Measurements from ENCODE around the gene C2CD2. TPM values are rescaled to one million over a fixed set of nuclear protein-coding genes. Genes with fewer than 3 reads are reported as not detected.

C2CD2 gene
- total RNA-seq, 1 donor from 2014 or later: 18.1 TPM

DNA sequence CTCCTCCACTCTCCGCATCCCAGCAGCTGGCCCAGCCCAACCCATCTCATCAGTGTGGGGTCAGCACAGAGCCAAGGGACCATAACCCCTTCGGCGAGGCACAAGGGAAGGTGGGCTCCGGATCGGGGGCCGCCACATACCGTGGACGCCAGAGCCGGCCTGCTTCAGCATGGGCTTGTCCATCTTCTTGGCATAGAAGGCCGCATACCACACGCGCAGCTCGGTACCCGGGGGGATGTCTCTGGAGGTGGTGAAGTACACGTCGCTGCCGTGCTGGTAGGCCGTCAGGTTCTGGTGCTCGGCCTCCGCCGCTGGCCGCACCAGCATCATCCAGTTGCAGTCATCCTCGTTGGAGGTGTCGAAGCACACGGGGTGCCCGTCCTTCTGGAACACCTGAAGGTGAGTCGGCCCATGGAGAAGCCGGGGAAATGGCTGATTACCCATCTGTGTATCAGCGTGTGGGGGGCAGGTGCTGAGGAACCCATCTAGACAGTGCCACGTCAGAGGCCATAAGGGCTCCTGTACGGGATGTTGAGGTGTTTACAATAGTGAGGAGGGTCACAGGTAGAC, 99.3 kb downstream of the C2CD2 start:
- H3K27ac Mint-ChIP-seq (ENCODE audit: unreplicated experiment): no peak overlapping the region
- H3K4me3 Mint-ChIP-seq (ENCODE audit: unreplicated experiment): no peak overlapping the region
- TF ChIP-seq, protein P1, sequence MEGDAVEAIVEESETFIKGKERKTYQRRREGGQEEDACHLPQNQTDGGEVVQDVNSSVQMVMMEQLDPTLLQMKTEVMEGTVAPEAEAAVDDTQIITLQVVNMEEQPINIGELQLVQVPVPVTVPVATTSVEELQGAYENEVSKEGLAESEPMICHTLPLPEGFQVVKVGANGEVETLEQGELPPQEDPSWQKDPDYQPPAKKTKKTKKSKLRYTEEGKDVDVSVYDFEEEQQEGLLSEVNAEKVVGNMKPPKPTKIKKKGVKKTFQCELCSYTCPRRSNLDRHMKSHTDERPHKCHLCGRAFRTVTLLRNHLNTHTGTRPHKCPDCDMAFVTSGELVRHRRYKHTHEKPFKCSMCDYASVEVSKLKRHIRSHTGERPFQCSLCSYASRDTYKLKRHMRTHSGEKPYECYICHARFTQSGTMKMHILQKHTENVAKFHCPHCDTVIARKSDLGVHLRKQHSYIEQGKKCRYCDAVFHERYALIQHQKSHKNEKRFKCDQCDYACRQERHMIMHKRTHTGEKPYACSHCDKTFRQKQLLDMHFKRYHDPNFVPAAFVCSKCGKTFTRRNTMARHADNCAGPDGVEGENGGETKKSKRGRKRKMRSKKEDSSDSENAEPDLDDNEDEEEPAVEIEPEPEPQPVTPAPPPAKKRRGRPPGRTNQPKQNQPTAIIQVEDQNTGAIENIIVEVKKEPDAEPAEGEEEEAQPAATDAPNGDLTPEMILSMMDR (IDR thresholded peaks at IDR 0.05): no peak
- H3K9me3 Mint-ChIP-seq (ENCODE audit: low read depth): no peaks in the 10 kb centered on the region
- H3K27me3 Mint-ChIP-seq (ENCODE audit: low read depth): no peaks in the 10 kb centered on the region
- peak; percentile 48 for DNase-seq (ENCODE audit: low spot score)
- no peaks in the 10 kb centered on the region for H3K4me1 Mint-ChIP-seq (ENCODE audit: low read depth)
- peaks cover 26% of the 10 kb centered on the region for H3K36me3 Mint-ChIP-seq (ENCODE audit: low read depth)

DNA sequence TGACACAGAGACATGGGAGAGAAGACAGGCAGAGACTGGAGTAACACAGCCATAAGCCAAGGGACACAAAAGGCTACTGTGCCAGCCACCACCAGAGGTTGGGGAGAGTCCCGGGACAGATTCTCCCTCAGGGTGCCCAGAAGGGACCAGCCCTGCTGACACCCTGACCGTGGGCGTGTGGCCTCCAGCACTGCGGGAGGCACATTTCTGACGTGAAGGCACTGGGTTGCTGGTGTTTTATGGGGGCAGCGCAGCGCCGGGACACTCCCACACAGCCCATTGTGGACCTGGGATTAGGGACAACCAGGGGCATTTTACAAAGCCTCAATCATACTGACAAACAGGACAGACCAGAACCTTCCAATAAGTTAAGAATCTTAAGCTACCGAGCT, 100.9 kb downstream of the C2CD2 start:
- H3K9me3 Mint-ChIP-seq (ENCODE audit: low read depth): no peaks in the 10 kb centered on the region
- H3K27ac Mint-ChIP-seq (ENCODE audit: unreplicated experiment): no peak overlapping the region
- no peak for DNase-seq (ENCODE audit: low spot score)
- H3K27me3 Mint-ChIP-seq (ENCODE audit: low read depth): no peaks in the 10 kb centered on the region
- H3K4me3 Mint-ChIP-seq (ENCODE audit: unreplicated experiment): no peak overlapping the region
- TF ChIP-seq, protein P1 (IDR thresholded peaks at IDR 0.05): no peak
- no peaks in the 10 kb centered on the region for H3K4me1 Mint-ChIP-seq (ENCODE audit: low read depth)
- peaks cover 25% of the 10 kb centered on the region for H3K36me3 Mint-ChIP-seq (ENCODE audit: low read depth)

DNA sequence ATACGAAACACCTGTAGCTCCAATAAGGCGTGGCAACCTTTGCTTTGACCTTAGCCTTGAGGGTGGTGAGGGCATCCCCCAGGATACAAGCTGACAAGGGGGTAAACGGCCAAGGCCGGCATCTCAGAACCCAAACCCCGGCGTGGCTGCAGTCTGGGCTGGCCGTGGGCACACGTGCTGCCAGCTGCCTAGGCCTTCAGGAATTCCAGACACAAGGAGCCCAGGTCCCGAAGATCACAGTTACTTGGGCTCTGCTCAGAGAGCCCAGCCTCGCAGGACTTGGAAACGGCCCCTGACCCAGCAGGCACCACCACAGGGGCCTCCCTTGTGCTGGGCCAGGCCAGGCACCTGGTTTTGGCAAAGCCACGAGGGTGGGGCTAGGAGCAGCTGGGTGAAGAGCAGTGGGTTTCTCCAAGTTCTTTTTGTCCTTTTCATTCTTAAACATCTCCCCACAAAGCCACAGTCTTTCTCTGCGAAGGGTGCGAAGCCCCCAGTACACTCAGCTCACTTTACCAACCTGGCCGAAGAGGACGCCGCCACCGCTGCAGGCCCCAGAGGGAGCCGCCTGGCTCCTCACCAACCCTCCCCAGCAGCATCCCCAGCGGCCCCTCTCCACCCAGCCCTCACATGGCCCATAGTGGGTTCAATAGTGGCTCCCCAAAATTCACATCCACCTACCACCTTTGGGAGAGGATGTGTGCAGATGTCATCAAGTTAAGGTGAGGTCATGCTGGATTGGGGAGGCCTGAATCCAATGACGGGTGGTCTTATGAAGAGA, 101.5 kb downstream of the C2CD2 start:
- no peak overlapping the region for H3K27ac Mint-ChIP-seq (ENCODE audit: unreplicated experiment)
- no peaks in the 10 kb centered on the region for H3K4me1 Mint-ChIP-seq (ENCODE audit: low read depth)
- H3K9me3 Mint-ChIP-seq (ENCODE audit: low read depth): no peaks in the 10 kb centered on the region
- no peak overlapping the region for H3K4me3 Mint-ChIP-seq (ENCODE audit: unreplicated experiment)
- DNase-seq (ENCODE audit: low spot score): no peak
- H3K36me3 Mint-ChIP-seq (ENCODE audit: low read depth): peaks cover 21% of the 10 kb centered on the region
- TF ChIP-seq, protein P1 (IDR thresholded peaks at IDR 0.05): no peak
- H3K27me3 Mint-ChIP-seq (ENCODE audit: low read depth): no peaks in the 10 kb centered on the region

DNA sequence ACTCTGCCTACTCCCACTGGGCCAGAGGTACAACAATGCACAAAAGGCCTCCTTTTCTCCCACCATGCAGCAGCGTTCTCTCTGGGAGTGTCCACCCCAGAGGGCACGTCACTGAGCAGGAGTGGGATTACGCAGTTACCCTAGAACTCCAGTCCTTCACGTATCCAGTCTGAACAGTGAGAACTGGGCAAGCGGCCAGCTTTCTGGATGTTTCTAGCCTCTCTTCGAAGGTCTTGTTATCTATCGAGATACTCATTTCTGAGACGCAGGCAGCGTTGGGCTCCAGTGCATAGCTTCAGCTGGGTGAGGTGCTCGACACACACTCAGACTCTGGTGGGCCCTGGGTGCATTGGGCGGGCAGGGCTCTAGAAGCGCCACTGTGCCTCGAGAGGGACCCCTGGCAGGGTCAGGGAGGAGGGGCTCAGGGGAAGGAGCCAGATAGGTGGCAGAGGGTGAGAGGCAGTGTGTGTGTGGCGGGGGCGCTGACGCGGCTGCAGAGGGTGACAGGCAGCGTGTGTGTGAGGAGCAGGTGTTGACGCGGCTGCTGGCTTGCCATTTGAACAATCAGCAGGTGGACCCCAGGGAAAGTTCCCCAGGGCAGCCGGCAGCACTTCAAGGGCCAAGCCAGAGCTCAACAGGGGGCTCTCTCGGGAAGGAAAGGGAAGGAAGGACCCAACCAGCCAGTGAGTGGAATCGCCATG, 102.6 kb downstream of the C2CD2 start:
- Mint-ChIP-seq H3K36me3 (ENCODE audit: low read depth) (peaks cover 16% of the 10 kb centered on the region), H3K27ac (ENCODE audit: unreplicated experiment) (no peak overlapping the region), H3K9me3 (ENCODE audit: low read depth) (no peaks in the 10 kb centered on the region), H3K27me3 (ENCODE audit: low read depth) (no peaks in the 10 kb centered on the region), H3K4me1 (ENCODE audit: low read depth) (no peaks in the 10 kb centered on the region), H3K4me3 (ENCODE audit: unreplicated experiment) (no peak overlapping the region)
- no peak for DNase-seq (ENCODE audit: low spot score)
- TF ChIP-seq, protein P1 (IDR thresholded peaks at IDR 0.05): no peak

DNA sequence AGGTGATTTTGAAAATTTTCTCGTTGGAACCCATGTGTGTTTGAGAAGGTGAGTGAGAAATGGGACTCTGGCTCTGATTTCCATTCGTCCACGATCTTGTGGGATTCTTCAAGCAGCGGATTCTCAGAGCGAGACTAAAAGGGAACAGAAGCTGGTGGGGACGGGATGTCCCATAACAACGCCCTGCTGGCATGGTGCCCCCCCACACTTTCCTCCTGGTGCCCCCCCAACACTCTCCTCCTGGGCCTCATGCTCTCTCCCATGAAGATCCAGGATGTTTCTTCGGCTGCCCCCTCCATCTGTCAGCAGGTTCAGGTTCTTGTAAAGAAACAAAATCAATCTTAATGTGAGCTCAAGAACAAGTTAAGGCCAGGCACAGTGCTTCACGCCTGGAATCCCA, 103.7 kb downstream of the C2CD2 start:
- Mint-ChIP-seq H3K4me1 (ENCODE audit: low read depth) (no peaks in the 10 kb centered on the region), H3K27ac (ENCODE audit: unreplicated experiment) (no peak overlapping the region), H3K9me3 (ENCODE audit: low read depth) (no peaks in the 10 kb centered on the region), H3K36me3 (ENCODE audit: low read depth) (peaks cover 15% of the 10 kb centered on the region), H3K27me3 (ENCODE audit: low read depth) (no peaks in the 10 kb centered on the region), H3K4me3 (ENCODE audit: unreplicated experiment) (no peak overlapping the region)
- DNase-seq (ENCODE audit: low spot score): no peak
- TF ChIP-seq, protein P1 (IDR thresholded peaks at IDR 0.05): no peak

Data from chondrocyte (in vitro differentiated cells).